Activated T-helper 1 cell treated with anti-CD3 and anti-CD28 coated beads, Interleukin-2, amount 50 U/mL, for 16 hours (primary cell): ENCODE measurements around the gene H2BK1.

Experiments
- DNase-seq, 2 donors: peaks; one replicate each; pipeline ENCODE4 v3.0.0-alpha.2; 2020; ENCODE audit warnings: low read depth in 1 of 2, low spot score in 1 of 2

H2BK1 gene

DNA sequence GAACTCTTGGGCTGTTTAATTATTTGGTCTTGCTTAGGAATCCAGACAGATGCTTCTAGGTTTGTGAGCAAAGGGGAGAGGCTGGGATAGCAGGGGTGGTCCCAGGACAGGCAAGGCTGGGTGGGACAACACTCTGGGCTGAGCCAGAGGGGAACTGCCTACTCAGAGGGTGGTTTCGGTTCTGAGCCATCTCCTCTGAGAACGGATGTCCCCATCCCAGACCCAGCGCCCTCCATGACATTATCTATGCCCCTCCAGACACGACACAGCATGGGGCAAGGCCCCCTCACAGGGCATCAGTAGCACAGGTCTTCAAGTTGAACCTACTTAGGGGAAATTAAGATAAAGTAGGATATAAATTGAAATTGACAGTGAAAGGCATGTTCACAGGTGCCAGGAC, 30.3 kb downstream of the H2BK1 start:
- no peak for DNase-seq

DNA sequence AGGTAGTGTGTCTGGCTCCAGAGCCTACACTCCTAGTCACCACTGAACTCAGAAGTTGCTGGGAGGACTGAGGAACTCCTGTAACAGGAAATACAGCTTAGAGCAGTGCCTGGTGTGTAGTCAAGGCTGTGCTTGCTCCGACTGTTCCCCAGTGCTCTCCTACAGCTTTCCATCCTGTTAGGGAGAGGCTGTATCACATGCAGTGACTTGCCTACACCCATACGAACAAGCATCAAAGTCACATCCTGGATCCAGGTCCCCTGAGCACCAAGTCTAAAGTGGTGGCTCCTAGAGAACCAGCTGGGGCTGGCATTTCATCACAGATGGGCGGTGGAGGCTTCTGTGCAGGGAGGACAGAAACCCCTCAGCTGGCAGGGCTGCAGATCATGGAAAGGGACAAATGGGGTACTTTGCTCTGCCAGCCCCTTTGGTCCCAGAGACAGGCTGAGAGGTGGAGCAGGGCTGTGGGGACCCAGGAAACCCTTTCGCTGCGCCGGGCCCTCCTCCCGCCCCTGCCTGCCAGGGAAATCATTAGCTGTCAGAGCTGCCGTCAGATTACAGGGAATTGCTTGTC, 30.9 kb downstream of the H2BK1 start:
- DNase-seq, result no peak

DNA sequence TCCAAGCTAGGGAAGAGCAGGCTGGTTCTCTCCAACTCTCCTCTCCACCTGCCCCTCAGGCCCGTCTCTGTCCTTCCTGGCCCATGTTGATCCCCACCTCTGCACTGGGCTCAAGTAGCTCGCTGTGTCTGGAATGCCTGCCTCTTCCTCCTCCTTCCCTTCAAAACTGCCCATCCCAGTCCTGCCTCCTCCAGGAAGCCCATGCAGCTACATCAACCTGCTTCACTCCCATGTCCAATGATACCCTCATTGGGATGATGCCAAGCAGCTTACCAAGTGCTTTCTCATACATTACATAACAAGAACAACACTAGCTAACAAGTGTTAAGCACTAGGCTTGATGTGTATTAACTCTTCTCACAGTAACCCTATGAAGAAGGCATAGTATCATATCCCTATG, 31.5 kb downstream of the H2BK1 start:
- DNase-seq, result no peak

DNA sequence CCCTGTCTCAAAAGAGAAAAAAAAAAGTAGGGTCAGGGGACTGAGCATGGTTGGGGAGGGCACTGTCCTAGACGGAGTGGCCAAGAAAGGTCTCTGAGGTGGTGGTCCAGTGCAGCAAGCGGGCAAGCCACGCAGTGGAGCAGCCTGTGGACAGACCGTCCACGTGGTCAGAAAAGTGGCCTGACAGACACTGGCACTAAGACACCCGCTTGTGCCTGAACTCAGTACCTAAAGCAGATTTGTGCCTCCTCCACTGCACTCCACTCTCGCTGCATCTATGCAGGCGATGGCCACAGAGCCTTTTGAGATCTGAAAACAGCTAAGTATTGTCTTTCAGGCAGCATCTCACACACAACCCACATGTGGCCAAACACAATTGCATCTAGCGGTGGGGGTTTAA, 32.1 kb downstream of the H2BK1 start:
- no peak for DNase-seq

DNA sequence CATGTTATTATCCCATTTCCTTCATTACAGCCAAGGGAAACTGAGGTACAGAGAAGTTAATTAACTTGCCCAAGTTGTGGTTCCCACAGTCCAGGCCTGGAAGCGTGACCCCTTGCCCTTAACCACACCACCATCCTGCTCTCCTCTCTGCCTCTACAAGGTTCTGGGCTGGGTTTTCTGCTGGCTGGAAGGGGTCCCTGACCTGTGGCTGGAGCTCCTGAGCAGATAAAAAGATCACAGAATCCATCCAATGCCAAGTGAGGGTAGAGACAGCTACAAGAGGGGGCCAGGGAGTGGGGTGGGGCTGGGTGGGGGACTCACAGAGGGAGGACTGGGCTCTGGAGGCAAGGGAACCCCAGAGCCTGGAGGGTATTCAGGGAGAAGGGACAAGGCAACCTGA, 33.0 kb downstream of the H2BK1 start:
- DNase-seq, result no peak

DNA sequence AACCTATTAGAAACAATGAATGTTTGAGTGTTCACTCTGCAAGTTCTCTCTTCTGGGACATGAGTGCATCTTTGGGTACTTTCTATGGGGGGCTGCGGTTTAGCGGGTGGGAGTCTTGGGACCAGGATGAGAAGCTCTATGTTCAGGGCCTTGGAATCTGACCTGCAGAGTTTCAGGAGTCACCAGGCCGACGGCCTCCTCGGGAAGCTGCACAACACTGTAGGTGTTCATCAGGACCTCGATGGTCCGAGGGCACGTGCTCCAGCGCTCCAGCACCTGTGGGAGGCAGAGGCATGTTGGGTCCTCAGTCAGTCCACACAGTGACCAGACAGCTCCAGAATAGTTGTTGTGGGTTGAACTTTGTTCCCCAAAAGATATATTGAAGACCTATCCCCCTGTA, 33.9 kb downstream of the H2BK1 start:
- DNase-seq, result no peak

DNA sequence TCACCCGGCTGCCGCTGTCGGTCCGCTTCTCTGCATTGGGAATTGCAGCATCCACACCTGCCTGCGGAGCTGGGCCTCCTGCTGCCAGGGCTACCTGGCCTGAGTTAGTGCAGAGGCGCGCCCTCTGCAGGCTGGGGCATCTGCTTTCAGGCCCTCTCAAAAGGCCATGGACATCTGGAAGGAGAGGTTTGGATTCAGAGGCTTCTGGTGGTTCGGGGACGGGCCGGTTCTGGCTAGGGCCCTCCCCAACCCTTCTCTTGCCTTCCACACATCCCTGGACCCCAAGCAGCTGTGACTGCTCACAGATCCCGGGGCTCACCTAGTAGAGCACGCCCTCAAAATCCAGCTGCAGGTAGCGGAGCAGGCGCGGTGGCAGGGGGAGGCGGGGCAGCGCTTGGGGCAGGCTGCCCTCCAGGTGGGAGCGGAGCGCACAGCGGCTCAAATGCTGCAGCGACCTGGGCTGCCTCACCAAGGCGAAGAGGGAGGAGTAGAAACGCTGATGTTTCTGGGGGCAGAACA, 34.4 kb downstream of the H2BK1 start:
- DNase-seq, result no peak

DNA sequence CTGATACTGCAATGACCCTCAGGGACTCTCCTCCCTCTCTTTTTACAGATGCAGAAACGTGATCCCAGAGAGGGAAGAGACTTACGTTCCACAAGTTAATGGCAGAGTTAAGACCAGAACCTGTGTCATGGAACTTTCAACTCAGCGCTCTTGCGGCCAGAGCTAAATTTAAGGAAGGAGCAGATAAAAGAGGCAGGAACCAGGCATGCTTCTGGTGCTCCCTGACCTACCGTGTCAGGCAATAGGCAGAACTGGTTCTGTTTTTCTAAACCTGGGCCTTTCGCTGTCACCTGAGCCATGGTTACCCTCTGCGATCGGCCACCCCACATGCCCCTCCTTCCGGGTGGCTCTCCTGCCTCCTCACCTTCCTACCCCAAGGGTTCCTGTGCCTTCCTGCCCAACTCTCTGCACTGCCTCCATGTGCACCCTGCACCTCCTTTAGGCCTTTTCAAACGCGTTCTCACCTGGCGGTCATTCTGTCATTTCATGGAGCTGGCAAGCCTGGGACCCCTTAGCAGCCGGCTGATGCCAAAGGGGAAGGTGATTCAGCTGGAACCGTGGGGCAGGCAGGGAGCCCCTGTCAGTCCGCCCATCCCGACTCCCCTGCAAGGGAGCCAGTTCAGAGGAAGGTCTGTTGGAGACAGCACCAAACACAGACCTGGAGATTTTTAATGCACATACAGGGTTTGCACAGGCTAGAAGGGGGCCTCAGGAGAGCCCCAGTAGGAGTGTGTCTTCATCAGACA, 35.1 kb downstream of the H2BK1 start:
- no peak for DNase-seq

DNA sequence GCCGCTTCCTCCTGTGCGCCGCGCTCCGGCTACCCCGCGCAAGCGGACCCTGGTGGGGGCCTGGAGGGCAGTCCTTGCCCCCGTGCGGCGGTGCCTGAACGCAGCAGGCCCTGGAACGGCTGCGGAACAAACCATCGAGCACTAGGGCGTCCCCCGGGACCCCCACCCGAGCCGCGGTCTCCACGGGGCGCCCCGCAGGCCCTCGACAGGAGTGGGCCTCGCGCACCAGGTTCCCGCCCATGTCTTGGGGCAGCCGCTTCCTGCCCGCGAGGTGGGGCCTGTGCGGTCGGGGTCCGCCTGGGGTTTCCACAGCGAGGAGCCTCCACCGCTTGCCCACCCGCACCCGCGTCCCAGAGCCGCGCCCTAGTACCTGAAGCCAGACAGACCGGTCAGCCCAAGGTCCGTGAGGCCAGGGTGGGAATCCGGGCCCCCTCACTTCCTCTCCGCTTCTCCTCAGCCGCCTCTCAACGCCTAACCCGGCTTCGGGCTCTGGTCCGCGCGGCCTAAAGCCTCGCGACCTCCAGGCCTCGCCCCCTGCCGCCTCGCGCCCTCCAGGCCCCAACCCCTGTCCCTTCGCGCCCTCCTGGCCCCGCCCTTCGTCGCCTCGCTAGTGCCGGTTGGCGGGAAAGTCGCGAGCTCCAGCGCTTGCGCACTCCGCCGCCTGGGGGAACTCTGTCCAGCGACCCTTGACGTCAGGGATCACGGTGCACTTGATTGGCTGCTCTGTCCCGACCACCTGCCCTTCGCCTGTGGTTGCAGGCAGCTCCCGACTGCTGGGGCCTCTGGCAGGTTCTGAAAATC, 35.8 kb downstream of the H2BK1 start:
- DNase-seq, result peak in 1 of 2 donors; percentile 19

DNA sequence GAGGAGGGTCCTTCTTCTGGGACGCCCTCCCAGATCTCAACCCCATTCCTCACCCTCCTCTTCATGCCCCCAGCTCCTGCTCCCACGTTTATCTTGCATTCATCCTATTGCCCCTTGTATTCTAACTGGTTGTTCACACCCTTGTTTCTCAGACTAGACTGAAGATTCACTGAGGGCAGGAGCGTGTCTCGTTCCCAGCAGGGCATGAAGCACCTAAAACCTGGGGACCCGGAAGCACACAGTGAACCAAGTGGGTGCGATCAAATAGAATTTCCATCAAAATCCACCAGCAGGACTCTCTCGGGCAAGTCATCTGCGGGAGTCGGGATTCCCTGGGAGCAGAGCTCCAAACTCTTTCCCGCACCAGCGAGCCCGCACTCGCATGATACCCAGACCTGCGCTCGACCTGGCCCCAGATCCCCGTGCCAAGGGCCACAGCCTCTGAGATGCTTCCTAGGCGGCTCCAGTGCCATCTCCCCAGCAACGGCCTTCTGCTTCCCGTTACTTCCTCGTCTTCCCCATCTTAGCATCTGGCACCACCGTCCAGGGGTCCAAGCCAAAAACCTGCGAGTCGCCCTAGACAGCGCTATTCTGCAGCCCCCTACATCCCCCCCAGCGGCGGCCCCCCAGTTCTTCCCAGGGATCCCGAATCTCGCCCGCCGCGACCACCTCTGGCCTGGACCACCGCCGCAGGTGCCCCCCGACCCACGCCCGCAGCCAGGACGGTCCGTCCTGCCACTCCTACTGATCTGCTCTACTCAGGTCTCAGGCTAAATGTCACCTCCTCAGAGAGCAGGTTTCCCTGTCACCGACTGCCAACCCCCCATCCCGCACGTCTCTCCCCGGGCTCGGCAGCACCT, 36.7 kb downstream of the H2BK1 start:
- no peak for DNase-seq

DNA sequence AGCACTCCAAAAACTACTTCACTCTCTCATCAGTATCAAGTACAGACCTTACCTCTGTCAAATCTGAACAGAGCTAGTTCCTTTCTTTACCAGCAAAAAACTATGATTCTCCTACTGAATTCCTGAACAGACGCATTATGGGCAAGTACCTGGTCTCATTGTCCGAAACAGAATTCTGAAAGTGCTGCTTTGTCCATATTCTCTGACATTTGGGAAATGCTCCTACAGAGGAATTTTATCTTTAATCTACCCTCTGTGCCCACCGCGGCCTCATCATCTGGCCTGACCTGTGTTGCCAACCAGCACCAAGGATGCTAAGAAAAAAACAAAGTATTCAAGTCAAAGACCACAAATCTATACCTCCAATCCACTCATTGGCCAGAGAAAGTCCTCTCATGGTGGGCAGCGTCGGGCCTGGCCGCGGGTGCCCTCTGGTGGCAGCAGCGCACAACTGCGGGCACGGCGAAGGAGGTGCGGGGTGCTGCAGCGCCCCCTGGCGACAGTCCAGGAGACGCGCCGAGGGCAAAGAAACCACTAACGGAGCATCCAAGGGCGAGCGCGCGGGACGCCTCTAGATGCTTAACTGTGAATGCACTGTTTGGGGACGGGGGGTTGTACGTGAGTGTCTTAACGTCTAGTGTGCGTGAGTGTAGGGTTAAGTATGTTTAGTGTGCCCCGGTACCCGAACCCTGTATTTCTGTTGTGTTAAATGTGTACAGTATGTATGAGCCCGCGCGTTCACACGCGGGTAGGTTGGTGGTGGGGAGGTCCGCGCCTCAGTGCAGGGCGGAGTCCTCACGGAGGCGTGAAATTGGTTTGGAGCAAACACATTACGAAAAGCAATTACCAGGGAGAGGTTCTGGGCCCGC, 37.8 kb downstream of the H2BK1 start:
- peak; percentile 68 to 73 for DNase-seq

DNA sequence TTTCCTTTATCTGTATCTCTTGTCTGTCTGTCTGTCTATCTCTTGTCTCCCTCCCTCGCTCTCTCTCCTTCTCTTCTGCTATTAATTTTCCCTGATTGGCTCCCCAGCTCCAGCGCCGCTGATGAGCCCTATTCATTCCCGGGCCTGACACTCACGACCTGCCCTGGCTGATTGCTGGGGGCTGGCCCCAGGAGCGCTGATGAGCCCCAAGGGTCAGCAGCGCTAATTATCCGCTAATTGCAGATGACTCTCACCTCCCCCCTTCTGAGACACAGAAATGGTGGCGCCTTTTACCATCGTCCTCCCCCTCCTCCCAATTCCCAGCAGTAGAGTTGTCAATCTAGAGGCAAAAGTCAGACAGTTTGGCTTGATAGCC, 41.5 kb downstream of the H2BK1 start:
- DNase-seq, result no peak

DNA sequence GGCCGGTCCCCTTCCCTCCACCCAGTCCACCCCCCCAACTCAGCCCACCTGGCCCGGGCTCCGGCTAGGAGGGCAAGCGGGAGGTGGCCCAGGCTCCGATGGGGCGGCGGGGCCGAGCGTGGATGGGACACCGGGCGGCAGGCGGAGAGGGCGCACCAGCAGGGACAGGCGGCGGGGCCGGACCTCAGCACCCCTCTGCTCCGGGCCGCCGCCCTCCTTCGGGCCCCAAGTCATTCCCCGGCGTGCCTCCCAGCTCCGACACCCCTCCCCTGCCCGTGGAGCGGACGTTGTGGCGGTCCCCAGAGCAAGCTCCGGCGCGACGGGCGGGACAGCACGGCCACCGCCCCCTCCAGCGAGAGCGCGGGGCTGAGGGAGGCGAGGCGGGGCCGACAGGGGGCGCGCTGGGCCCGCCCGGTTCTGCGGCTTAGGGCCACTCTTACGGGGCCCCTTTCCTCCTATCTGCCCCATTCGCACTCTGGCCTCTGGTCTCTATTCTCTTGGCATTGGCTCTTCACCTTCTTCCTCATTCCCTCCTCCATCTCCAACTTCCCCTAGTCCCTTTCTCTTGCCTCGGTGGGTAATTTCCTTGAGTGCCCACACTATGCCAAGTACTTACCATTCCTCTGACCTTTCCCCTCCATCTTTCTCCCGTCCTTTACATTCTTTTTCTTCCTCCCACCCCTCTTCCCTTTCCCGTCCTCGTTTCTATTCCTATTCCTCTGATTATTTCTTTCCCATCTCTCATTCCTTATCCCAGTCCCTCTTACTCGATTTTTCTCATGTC, 42.1 kb downstream of the H2BK1 start:
- DNase-seq, result peak; percentile 20 to 38

DNA sequence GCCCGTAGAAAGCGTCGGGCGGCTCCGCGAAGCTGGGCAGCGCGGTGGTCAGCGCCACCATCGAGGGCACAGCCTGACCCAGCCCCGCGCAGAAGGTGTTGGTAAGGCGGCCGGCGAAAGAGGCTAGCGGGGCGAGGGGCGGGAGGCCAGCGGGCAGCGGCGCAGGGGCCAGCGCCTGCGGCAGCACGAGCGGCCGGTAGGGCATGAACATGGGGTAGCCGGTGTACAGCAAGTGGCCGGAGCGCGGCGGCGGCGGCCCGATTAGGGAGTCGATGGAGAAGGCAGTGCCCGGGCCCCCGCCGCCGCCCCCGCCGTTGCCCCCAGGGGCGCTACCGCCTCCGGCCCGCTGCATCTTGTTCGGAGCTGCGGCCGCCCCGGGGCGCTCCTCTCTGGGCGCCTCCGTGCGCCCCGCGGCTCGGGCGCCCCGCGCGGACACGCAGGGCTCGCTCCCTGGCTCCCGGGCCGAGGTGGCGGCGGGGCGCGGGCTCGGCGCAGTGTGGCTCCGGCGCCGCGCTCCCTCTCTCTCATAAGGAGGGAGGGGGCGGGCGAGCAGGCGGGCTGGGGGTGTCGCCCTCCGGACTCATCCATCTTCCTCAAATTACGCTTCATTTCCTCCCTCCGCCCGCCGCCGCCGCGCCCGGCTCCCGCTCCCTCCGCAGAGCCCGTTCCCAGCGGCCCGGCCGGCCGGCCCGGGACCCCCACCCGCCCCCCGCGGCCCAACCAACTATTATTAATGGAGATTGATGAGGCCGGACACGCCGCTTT, 42.9 kb downstream of the H2BK1 start, which contains the start of gene GBX1:
GBX1 (minus strand) TSS at position 498 of the 765 bp plus-strand sequence; CDS start at position 352, 146 bp downstream.
- no peak for DNase-seq

DNA sequence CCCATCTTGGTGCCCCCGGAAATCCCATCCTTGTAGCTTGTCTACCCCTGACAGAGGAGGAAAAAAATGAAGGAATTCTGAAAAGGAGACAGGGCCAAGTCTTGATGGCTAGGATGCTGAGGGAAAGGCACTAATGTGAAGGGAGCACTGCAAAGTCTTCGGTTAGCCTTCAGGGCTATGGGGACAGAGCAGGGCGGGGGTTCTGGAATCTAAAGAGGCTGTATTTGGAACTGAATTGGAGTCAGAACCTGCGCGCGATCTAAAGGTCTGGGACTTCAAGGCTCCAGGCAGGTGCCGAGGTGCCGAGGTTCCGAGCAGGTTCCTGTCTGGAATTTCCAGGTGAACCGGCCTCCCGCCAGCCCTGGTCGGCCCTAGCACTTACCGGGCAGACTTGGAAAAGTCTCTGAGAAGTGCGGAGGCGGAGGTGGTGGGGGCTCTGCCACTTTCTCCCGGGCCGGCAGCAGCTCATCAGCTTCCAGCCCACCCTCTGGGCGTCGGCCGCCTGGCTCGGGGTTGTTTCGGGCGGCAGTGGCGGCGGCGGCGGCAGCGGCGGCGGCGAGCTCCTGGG, 43.6 kb downstream of the H2BK1 start:
- DNase-seq, result no peak

DNA sequence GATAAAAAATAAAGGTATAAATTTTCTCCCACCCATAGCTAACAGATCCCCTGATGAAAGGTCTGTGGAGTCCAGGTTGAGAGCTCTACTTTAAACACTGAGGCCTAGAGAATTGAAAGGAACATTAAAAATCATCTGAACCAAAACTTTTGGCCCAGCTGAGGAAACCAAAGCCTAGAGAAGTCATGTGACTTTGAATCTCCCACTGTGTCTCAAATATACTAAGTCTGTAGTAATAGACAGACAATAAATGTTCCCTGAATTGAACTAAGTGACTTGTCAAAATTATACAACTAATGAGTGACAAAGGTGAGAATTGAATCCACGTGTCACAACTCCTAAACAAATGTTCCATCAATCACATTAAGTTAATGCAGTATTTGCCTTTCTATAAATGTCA, 48.5 kb downstream of the H2BK1 start:
- DNase-seq, result no peak
